Medulla oblongata (tissue), 1 donor: ENCODE results near the gene CCDC14.
A peak's percentile ranks its signal among the peaks of the same experiment; 100 is the strongest.
"Not testable (repeated sequence)": the region's sequence is repeated elsewhere in the genome, so short reads cannot be mapped to it uniquely, and the experiment has no call there.

Experiments
- DNase-seq: peaks from one replicate; pipeline ENCODE4 v3.0.0-alpha.2; 2015; ENCODE audit errors: extremely low spot score

Gene CCDC14

GRCh38 chr3:123960781-123961507, at the start of gene CCDC14:
Gene CCDC14 (minus strand): TSS chr3:123961229. CDS start chr3:123961173, 56 bp downstream.
- peak; percentile 88 for DNase-seq

DNA sequence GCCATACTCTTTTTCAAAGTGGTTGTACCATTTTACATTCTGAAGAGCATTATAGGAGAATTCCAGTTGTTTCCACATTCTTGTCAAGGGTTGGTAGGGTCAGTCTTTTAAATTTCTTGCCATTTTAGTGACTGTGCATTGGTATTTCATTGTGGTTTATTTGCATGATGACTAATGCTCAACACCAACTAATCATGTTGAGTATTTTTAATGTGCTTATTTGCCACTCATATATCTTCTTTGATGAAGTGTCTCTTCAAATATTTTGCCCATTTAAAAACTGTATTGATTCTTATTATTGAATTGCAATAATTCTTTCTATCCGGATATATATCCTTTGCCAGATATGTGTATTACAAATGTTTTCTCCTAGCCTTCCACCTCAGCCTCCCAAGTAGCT, 47.3 kb upstream of the CCDC14 start:
- not testable (repeated sequence) for DNase-seq

DNA sequence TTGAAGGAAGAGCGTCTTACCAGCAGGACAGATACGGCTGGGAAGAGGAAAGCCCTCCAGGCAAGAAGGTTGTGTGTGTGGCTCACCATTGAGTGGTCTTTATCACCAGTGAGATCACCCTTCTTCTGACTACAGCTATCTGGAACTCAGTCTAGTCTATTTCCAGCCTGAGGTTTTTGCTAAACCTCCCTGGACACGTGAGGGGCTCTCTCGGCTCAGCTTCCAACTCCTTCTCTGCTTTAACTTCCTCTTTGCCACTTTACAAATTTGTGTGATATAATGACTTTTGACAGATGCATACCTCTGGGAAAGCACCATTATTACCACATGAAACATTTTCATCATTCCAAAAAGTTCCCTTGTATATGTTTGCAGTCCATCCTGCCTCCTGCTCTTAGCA, 46.2 kb upstream of the CCDC14 start:
- no peak for DNase-seq

GRCh38 chr3:124002405-124003079, 41.5 kb upstream of the CCDC14 start:
- DNase-seq = not testable (repeated sequence)

- DNase-seq = not testable (repeated sequence)
These were observed 40.3 kb upstream of the CCDC14 start for GRCh38 chr3:124001366-124001765.

GRCh38 chr3:123997543-123997942, 36.5 kb upstream of the CCDC14 start:
- DNase-seq = no peak

DNA sequence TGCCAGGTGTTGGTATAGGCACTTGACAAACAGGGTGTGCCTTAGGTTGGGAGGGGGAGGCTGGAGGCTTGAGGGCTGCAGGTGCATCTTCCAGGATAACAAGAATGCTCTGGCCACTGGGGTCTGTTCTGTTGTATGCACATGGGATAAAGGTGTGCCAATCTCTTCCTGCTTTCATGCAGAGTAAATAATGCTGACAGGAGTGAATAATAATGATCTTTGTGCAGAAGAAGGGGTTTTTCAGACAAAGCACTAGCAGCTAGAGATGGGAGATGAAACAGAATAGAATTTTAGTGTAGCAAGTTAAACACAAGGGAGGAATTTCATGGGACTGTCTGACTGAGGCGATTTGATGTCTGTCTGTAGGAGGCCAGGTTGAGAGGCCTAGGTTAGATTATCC, 32.8 kb upstream of the CCDC14 start:
- DNase-seq = no peak

- DNase-seq = not testable (repeated sequence)
These were observed 30.9 kb upstream of the CCDC14 start, which contains the start of gene ROPN1 for GRCh38 chr3:123991730-123992588. Gene ROPN1 (minus strand): TSS chr3:123992124. CDS start chr3:123980481, 11,643 bp downstream.

GRCh38 chr3:123986427-123986826, 25.4 kb upstream of the CCDC14 start:
- no peak for DNase-seq

DNA sequence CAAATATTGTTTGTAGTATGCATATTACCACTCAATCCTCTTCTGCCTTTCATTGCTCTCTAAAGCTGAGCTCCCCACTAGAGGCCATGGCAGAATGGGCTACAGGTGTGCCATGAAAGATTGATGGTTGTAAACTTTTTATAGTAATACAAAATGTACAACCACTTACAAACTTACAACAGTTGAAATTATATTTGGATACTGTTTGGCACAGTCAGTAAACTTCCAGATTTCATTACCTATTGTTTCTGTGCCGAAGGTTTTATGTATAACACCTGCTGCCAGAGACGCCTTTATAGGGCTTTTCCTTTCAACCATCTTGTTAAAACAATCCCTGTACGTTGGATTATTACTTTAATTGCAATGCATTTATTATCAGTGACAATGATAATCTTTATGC, 23.9 kb upstream of the CCDC14 start:
- no peak for DNase-seq

DNA sequence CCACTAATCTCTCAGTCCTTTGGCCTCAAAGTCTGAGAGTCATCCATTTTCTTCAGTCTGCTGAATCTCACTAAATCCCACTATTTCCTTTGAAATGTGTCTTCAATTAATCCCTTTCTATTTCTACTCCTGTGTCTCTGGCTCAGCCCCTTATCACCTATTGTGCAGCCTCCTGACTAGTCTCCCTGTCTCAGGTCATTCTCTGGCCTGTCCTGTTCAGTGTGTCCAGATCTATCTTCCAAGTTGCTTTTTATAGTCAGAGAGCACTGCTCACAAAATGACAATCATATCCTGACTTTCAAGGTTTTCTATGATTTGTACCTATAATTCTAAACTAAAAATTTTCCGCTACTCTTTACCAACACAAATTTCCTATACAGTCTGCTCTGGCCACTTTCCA, 23.3 kb upstream of the CCDC14 start:
- no peak for DNase-seq

DNA sequence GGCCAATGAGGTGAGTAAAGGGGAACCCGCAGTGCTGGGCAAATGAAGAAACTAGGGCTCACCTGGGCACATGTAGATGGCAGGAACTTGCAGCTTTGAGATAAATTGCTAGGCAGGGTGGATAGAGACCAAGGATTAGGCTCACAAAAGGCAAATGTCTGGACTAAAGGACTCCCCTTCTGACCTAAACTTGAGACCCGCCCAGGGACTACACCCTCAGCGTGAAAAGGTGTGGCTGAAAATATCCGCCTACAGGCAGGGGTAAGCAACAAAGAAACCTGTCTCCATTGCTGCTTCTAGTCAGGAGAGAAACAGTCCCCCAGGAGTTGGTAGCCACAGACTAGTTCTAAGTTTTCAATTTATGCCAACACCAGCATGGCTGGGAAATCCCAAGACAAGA, 20.3 kb upstream of the CCDC14 start:
- not testable (repeated sequence) for DNase-seq

DNA sequence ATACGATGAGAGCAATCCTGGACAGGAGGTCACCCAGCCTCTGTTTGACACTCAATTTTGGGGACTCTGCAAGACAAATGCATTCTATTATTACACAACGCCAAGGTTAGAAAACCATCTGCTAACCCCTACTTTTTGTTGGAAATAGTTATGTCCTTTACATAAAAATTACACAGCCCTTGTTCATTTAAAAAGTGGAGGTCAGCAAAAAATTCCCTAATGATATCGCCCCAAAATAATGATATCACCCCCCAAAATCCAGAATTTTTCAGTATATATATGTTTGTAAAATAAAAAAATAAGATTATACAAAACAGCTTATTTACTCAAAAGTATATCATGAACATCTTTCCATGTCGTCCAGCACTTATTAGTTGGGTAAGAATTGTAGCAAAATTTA, 19.5 kb upstream of the CCDC14 start:
- no peak for DNase-seq

DNA sequence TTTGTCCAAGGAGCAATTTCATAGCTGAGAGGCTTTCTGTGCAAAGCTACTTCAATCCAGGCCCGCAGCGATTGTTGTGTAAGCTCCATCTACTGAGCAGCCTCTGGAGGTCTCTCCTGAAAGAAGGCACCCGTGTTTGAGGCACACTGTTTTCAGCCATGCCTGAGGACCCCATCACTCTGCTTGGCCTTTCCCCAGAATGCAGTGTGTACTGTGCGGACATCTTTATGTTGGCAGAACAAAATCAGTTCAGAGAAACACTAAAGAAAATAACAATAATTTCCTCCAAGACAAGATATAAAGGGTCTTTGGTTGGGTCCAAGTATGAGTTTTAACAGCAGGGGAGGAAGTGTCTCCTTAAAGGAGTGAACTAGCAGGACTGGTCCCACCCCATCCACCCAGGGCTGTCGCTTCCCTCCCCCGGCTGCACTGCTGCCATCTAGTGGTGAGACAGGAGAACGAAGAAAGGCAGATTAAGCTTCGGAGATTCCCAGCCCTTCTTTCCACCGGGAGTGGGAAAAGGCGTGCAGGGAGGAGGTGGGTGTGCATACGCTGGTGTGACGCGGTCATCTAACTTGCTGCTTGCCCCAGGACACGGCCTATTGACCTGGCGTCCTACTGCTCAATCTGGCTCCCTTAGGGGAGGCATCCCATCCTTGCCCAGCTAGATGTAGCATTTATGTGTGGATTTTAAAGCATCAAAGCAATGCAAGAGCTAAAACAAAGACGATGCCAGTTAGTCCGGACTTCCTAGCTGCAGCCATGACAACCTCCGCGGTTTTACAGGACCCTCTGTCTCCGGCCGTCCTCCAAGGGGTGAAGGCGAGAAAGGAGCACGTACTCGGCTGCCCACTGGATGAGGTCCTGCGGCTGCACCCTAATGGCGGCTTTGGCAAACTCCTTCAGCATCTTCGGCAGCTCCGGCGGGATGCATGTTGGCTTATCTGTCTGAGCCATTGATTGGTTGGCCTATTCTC, 18.8 kb upstream of the CCDC14 start:
- DNase-seq = peak; percentile 71

DNA sequence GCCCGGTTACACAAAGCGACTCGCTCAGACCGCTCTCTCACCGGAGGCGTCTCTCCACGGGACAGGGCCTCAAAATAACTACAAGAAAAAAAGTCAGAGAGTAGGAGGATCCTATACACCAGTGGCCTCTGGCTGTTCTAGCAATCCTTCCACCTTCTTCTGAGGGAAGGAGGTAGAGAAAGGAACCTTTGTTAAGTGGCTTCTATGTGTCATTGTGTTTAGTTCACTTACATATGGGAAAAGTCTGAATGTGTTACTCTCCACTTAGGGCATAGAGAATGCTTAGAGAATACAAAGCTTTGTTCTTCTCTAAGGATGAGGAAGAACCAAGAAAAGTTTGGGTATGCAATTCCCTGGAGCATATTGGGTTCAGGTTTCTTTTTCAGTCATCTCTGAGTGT, 15.9 kb upstream of the CCDC14 start:
- DNase-seq = not testable (repeated sequence)

DNA sequence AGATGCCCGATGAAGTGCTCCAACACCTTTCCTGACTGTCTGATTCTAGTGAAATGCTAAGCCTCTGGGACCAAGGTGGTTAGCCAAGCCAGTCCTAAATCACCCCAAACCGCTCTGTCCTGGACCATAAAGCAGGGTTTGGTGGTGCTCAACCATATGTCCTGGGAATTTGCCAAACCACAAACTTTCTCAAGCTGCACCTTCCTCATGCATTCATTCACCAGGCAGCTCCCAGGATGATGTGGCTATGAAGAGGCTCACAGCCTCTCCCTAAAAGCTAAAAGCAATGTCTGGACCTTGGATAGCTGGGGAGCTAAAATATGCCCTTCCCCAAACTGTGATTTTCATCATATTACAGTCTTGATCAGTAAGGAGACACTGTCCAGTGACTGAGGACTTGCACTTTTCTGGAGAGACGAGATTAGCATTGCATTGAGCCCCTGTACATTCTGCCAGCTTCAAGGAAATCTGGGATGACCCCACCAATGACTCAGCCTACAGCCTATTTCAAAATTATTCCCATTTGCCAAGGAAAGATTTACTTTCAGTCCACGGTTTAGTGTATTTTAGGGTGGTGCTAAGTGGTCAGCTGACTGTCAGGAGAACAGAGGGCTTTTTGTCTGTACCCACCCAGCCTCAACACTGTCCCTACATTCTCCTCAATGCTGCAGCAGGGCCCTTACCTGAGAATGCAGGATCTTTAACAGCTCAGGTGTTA, 15.3 kb upstream of the CCDC14 start:
- DNase-seq = not testable (repeated sequence)

- not testable (repeated sequence) for DNase-seq
These were observed 14.0 kb upstream of the CCDC14 start for GRCh38 chr3:123975030-123975429.

DNA sequence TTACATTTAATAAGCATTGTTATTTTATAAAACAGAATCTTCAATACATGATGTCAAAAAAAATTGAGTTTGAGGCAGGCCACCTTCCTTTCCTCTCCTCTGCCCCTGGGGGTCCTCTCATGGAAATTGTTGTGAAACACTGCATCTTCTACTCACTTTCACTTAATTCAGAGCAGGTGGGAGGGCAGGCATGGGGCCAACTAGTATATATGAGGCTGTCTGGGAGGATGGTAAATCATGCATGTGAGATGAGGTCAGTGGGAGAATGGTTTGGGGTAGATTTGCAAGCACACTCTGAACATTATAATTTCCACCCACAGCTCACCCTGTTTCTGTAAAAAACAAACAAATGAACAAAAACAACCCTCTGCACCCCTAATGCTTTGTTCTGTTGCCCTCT, 10.4 kb upstream of the CCDC14 start:
- DNase-seq = no peak

- DNase-seq = not testable (repeated sequence)
These were observed 6.2 kb upstream of the CCDC14 start for GRCh38 chr3:123967260-123967659.

DNA sequence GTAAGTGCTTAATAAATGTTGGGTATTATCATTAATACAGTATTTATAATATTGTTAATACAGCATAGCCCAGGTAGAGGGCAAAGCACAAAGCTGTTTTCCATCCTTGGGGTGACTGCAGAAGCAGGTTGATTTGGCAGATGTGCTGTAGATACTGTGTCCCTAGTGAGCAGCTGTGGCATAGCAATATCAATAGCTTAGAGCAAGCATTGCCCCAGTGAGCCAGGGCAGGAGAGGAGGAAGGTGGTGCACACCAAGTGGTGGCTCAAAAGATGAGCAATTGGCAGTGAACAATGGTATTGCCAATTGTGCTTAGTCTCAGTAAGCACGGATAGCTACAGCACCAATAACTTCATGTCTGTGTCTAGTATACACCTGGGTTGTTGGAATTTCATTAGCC, 5.8 kb upstream of the CCDC14 start:
- DNase-seq = not testable (repeated sequence)
